GM18507 (cell line): ENCODE data around the gene SAPCD1.

Experiments used
- DNase-seq: peaks from one replicate; pipeline ENCODE4 v3.0.0; 2011; ENCODE audit warnings: low read depth; ENCODE audit not compliant: insufficient read length; ENCODE audit errors: extremely low spot score
- FAIRE-seq: peaks from 2 replicates; lab custom pipeline; 2011; peaks lifted over from hg19 to GRCh38; lab: Jason Lieb, UNC

The SAPCD1 gene

GRCh38 chr6:31728767-31729514 lies 33.5 kb upstream of the SAPCD1 start, which contains the start of gene DDAH2:
Gene DDAH2 (minus strand): TSS chr6:31729299. CDS start chr6:31729161, 138 bp downstream.
- FAIRE-seq (no peak), DNase-seq (no peak)

DNA sequence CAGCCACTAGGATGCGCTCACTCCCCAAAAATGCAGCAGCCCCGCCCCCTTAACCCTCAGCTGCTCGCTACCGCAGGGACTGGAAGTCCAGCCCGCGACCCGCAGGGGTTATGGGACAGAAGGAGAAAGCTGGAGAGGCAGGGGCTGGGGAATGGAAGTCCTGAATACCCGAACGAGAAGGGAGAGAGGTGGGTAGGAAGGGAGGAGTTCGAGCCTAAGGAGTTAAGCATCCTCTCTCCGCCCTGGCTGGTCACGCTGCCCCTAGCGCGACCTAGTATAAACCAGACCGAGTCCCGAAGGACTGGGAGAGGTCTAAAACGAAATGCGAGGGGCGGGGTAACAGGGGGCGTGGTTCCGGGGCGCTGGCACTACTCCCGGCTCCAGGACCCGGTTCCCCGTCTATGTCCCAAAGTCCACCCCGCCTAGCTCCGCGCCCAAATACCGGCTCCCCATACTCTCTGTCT lies 32.9 kb upstream of the SAPCD1 start:
- DNase-seq: no peak
- FAIRE-seq: peak; percentile 73

GRCh38 chr6:31729979-31730630 lies 32.4 kb upstream of the SAPCD1 start:
- DNase-seq (no peak), FAIRE-seq (peak; percentile 21)

DNA sequence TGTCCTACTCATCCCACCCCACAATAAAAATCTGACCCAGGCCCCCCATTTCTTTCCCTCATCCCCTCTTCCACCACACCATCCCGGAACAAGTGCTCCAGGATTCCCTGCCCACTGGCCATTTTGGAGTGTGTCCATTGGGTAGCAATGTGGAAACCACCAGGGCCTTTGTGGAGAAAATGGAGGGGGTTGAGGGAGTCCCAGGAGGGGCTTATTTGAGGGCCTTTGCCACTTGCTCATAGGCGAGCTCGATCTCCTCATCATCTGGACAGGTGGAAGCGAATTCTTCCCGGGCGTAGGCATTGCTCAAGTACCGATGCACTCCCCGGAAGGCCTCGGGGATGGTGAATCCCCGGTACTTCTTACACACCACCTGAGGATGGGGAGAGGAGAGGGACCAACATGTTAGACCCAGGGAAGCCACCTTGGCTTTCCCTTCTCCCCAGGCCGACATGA lies 31.8 kb upstream of the SAPCD1 start:
- DNase-seq: no peak
- FAIRE-seq: no peak

GRCh38 chr6:31732029-31732428 lies 30.4 kb upstream of the SAPCD1 start:
- no peak for DNase-seq
- no peak for FAIRE-seq

DNA sequence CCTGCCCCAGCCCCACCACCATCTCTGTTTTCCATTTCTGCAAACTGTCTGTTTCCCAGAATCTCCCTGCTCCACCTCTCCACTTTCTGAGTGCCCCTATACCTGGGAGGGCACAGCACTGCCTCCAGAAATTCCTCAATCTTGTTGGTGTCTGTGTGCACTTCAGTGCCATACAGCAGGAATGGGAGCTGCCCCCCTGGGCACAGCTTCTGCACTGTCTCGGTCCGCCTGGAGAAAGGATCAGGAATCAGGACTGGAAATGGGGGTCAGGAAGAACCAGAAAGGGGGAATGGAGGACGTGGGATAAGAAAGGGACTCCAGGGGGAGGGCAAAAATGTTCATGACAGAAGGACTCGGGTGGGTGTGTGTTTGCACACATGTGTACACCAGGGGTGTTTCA lies 28.7 kb upstream of the SAPCD1 start:
- DNase-seq (no peak), FAIRE-seq (no peak)

DNA sequence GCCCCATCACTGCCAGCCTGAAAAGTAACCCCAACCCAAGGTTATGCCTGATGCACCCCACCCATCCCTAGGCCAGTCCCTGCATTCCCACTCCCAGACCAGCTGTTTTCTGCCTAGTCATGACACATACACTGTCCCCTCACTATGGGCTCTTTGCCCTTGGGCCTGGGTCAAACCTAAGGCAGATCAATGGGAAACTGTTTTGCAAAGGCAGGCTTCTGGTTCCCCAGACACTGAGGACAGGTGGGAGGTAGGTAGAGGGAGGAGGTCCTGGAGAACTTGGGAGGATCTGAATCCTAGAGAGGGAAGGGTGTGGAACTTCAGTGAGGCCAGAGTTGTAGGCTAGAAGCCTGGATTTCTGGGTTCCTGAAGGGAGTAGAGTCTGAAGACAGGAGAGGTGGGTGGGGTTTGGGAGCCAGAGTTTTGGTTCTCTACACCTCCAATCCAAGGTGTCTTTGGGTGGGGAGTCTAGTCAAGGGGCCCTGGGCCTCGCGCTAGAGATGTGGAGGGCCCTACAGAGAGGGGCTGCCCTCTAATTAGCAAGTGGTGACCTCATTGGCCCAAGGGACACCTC lies 28.1 kb upstream of the SAPCD1 start:
- no peak for DNase-seq
- no peak for FAIRE-seq

DNA sequence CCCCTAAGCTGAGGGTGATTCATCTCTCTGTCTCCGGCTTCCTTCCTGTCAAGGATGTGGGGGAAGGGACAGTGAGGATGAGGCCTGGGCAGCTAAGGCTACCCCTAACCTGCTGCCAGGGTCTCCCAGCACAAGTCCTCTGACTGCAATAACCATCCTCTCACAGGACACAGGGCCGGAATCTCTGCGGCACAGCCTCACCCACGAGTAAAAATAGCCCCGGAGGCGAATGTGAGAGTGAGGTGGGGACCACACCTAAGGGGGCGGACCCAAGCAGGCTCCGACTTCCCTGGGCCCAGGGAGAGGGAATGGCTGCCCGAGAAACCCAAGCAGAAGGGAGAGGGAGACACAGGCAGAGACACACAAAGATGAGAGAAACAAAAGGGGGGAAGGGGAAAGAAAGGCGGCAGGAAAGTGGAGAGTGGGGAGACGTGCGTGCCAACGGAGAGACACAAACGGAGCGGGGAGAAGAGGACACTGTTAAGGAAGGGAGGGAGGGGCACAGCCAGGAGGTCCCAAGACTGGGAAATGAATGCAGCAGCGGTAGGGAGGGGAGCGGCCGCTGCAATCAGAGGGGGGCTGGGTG lies 27.5 kb upstream of the SAPCD1 start:
- FAIRE-seq (peak; percentile 82), DNase-seq (no peak)

- FAIRE-seq (peak; percentile 91), DNase-seq (no peak)
Observed at GRCh38 chr6:31736021-31736767, 26.3 kb upstream of the SAPCD1 start, which contains the start of gene CLIC1. Gene CLIC1 (minus strand): TSS chr6:31736530. CDS start chr6:31736300, 230 bp downstream.

- no peak for DNase-seq
- no peak for FAIRE-seq
Observed at GRCh38 chr6:31736768-31737314, 25.6 kb upstream of the SAPCD1 start.

DNA sequence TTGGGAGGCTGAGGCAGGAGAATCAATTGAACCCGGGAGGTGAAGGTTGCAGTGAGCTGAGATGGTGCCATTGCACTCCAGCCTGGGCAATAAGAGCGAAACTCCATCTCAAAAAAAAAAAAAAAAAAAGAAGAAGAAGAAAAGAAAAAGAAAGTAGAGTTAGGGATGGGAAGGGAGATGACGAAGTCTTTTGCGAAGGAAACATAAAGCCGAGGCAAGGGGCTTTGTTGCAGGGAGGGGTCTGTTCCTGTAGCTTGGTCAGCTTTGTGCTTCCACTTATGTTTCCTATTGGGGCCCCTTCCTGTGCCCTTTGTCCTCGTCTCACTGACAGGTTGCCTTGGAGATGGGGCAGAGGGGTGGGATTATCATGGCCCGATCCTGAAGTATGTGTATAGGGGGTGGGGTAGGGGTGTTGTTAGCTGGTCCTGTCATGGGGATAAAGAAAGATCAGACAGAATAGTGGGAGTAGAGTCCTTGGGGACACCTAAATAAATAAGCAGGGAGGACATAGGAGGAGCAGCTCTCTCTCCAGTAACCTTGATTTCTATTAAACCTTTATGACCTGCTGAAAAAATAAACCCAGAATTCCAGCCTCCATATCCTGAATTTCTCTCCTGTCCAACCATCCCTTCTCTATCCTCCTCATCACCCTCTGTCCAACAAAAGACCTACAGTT lies 25.0 kb upstream of the SAPCD1 start:
- no peak for FAIRE-seq
- DNase-seq: no peak

- DNase-seq: no peak
- peak; percentile 96 for FAIRE-seq
Observed at GRCh38 chr6:31737991-31738979, 24.2 kb upstream of the SAPCD1 start.

- DNase-seq (peak; percentile 81), FAIRE-seq (peak; percentile 96)
Observed at GRCh38 chr6:31739639-31740396, 22.6 kb upstream of the SAPCD1 start, which contains the start of gene MSH5. Gene MSH5 (plus strand): TSS chr6:31740005. CDS start chr6:31740467, 462 bp downstream.

GRCh38 chr6:31740397-31741223 lies 21.8 kb upstream of the SAPCD1 start:
- DNase-seq (no peak), FAIRE-seq (no peak)

DNA sequence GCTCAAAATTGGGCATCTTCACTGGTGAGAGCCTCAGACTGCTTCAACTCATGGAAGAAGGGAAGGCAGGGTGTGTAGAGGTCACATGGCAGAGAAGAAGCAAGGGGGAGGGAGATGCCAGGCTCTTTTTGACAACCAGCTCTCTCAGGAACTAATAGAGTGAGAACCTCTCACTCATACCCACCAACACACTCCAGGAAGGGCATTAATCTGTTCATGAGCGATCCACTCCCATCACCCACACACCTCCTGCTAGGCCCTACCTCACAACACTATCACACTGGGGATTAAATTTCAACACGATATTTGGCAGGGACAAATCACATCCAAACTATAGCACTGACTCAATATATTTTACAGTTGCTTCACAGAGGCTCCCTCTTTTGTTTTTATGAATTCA lies 20.6 kb upstream of the SAPCD1 start:
- DNase-seq (no peak), FAIRE-seq (no peak)

DNA sequence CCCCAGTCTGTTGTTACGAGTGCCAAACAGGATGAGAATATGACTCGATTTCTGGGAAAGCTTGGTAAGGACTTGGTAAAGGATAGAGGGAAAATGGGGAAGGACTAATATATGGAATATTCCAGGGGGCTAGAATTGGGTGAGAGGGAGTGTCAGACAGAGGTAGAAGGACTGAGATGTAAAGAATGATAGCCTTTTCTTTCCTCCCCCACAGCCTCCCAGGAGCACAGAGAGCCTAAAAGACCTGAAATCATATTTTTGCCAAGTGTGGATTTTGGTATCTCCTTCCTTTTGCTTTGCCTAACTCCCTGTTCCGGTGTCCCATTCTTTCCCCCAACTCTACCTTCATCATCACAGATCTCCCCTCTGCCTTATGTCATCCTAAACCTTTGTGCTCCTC lies 19.6 kb upstream of the SAPCD1 start:
- FAIRE-seq (no peak), DNase-seq (no peak)
